ENCODE data around the gene TBXA2R. TPM values are rescaled to one million over a fixed set of nuclear protein-coding genes. Genes with fewer than 3 reads are reported as not detected.

Gene TBXA2R
- total and polyA plus RNA-seq, 2 experiments from 2014 or later = 0.76 to 2.6 TPM

- TF ChIP-seq EZH2phosphoT487 (IDR thresholded peaks at IDR 0.05; ENCODE audit: insufficient read depth, low read depth) (no peak), EZH2 (IDR thresholded peaks at IDR 0.05; ENCODE audit: insufficient read depth, poor library complexity, severe bottlenecking) (no peak)
- no peaks in the 10 kb centered on the region for H4K20me1 ChIP-seq (ENCODE audit: insufficient read depth)
- H3K4me3 ChIP-seq = peak overlapping the region; percentile 52
- H2AFZ ChIP-seq = 0 out of 2 replicates have a peak overlapping the region, but pooled peaks have one; percentile 32
- peak overlapping the region; percentile 20; the same call in 1 of the 2 replicates for H3K9ac ChIP-seq
- no peak overlapping the region for H3K27ac ChIP-seq
- H3K79me2 ChIP-seq (ENCODE audit: insufficient read depth) = no peaks in the 10 kb centered on the region; the same call in 1 of the 2 replicates
- DNase-seq = no peak
- H3K4me2 ChIP-seq (ENCODE audit: unreplicated experiment) = peak overlapping the region; percentile 36
- H3K4me1 ChIP-seq (ENCODE audit: insufficient read depth) = peaks cover 20% of the 10 kb centered on the region
- H3K36me3 ChIP-seq (ENCODE audit: low read depth) = no peaks in the 10 kb centered on the region
- H3K27me3 ChIP-seq (replicated peaks; ENCODE audit: insufficient read depth) = no peaks in the 10 kb centered on the region
- peaks cover 35% of the 10 kb centered on the region for H3F3A ChIP-seq (ENCODE audit: insufficient read depth)
- 57 to 67% methylated on average over 18 to 28 of the region's 29 CpGs for WGBS, 2 experiments (ENCODE audit: low coverage in 1 of 2, low lambda C conversion rate in 2 of 2, missing lambda C conversion rate in 2 of 2)
- no peaks in the 10 kb centered on the region for H3K9me3 ChIP-seq (ENCODE audit: low read depth)
- no peaks in the 10 kb centered on the region for H3K9me2 ChIP-seq (ENCODE audit: insufficient read depth)
- in situ Hi-C loops (cut with MboI) = no loop called here
These were observed 30.6 kb downstream of the TBXA2R start for GRCh38 chr19:3575949-3576673.

GRCh38 chr19:3575260-3575741, 31.4 kb downstream of the TBXA2R start:
- Histone ChIP-seq H2AFZ (no peak overlapping the region), H3K27ac (no peak overlapping the region), H3K9me2 (ENCODE audit: insufficient read depth) (no peaks in the 10 kb centered on the region), H3K9me3 (ENCODE audit: low read depth) (no peaks in the 10 kb centered on the region), H3K36me3 (ENCODE audit: low read depth) (no peaks in the 10 kb centered on the region), H3K4me3 (no peak overlapping the region), H3F3A (ENCODE audit: insufficient read depth) (peaks cover 28% of the 10 kb centered on the region), H3K79me2 (ENCODE audit: insufficient read depth) (no peaks in the 10 kb centered on the region; the same call in 1 of the 2 replicates), H3K9ac (no peak overlapping the region), H3K27me3 (replicated peaks; ENCODE audit: insufficient read depth) (no peaks in the 10 kb centered on the region), H4K20me1 (ENCODE audit: insufficient read depth) (no peaks in the 10 kb centered on the region), H3K4me2 (ENCODE audit: unreplicated experiment) (no peak overlapping the region), H3K4me1 (ENCODE audit: insufficient read depth) (peaks cover 14% of the 10 kb centered on the region)
- TF ChIP-seq EZH2 (IDR thresholded peaks at IDR 0.05; ENCODE audit: insufficient read depth, poor library complexity, severe bottlenecking) (no peak), EZH2phosphoT487 (IDR thresholded peaks at IDR 0.05; ENCODE audit: insufficient read depth, low read depth) (no peak)
- WGBS, 2 experiments (ENCODE audit: low coverage in 1 of 2, low lambda C conversion rate in 2 of 2, missing lambda C conversion rate in 2 of 2) = 85 to 88% methylated on average over 19 of the region's 19 CpGs
- no peak for DNase-seq
- in situ Hi-C loops (cut with MboI) = no loop called here

- Histone ChIP-seq H3K36me3 (ENCODE audit: low read depth) (no peaks in the 10 kb centered on the region), H3K4me3 (peak overlapping the region; percentile 89), H3K9me3 (ENCODE audit: low read depth) (no peaks in the 10 kb centered on the region), H3F3A (ENCODE audit: insufficient read depth) (peaks cover 17% of the 10 kb centered on the region), H3K9me2 (ENCODE audit: insufficient read depth) (no peaks in the 10 kb centered on the region), H3K4me2 (ENCODE audit: unreplicated experiment) (peak overlapping the region; percentile 89), H3K27ac (no peak overlapping the region), H3K79me2 (ENCODE audit: insufficient read depth) (no peaks in the 10 kb centered on the region; the same call in 1 of the 2 replicates), H2AFZ (no peak overlapping the region), H3K27me3 (replicated peaks; ENCODE audit: insufficient read depth) (no peaks in the 10 kb centered on the region), H4K20me1 (ENCODE audit: insufficient read depth) (no peaks in the 10 kb centered on the region), H3K9ac (peak overlapping the region; percentile 90), H3K4me1 (ENCODE audit: insufficient read depth) (peaks cover 7% of the 10 kb centered on the region; the same call in 1 of the 2 replicates)
- WGBS, 2 experiments (ENCODE audit: low coverage in 1 of 2, low lambda C conversion rate in 2 of 2, missing lambda C conversion rate in 2 of 2) = 58 to 66% methylated on average over 38 to 55 of the region's 55 CpGs
- peak; percentile 99 for DNase-seq
- in situ Hi-C loops (cut with MboI) = no loop called here
- TF ChIP-seq EZH2phosphoT487 (IDR thresholded peaks at IDR 0.05; ENCODE audit: insufficient read depth, low read depth) (no peak), EZH2 (IDR thresholded peaks at IDR 0.05; ENCODE audit: insufficient read depth, poor library complexity, severe bottlenecking) (no peak)
These were observed 32.6 kb downstream of the TBXA2R start for GRCh38 chr19:3573858-3574637.

GRCh38 chr19:3573162-3573857, 33.4 kb downstream of the TBXA2R start:
- Histone ChIP-seq H2AFZ (peak overlapping the region; percentile 63), H3K27me3 (replicated peaks; ENCODE audit: insufficient read depth) (no peaks in the 10 kb centered on the region), H3K27ac (peak overlapping the region; percentile 57), H3K36me3 (ENCODE audit: low read depth) (no peaks in the 10 kb centered on the region), H4K20me1 (ENCODE audit: insufficient read depth) (no peaks in the 10 kb centered on the region), H3K4me1 (ENCODE audit: insufficient read depth) (peaks cover 7% of the 10 kb centered on the region; the same call in 1 of the 2 replicates), H3K4me2 (ENCODE audit: unreplicated experiment) (peak overlapping the region; percentile 89), H3F3A (ENCODE audit: insufficient read depth) (peaks cover 11% of the 10 kb centered on the region), H3K4me3 (peak overlapping the region; percentile 89), H3K9me3 (ENCODE audit: low read depth) (no peaks in the 10 kb centered on the region), H3K79me2 (ENCODE audit: insufficient read depth) (no peaks in the 10 kb centered on the region; the same call in 1 of the 2 replicates), H3K9ac (peak overlapping the region; percentile 90), H3K9me2 (ENCODE audit: insufficient read depth) (no peaks in the 10 kb centered on the region)
- in situ Hi-C loops (cut with MboI) = no loop called here
- WGBS, 2 experiments (ENCODE audit: low coverage in 1 of 2, low lambda C conversion rate in 2 of 2, missing lambda C conversion rate in 2 of 2) = 1% methylated on average over 47 to 60 of the region's 60 CpGs
- DNase-seq = peak; percentile 66
- no peak for TF ChIP-seq EZH2phosphoT487 (IDR thresholded peaks at IDR 0.05; ENCODE audit: insufficient read depth, low read depth)
- TF ChIP-seq EZH2 (IDR thresholded peaks at IDR 0.05; ENCODE audit: insufficient read depth, poor library complexity, severe bottlenecking) = no peak
